ENCODE data around the gene SPOCK3. TPM values are rescaled to one million over a fixed set of nuclear protein-coding genes. Genes with fewer than 3 reads are reported as not detected.

SPOCK3 gene
- total and polyA plus RNA-seq, 4 donors, result 0.08 to 0.42 (median 0.24) TPM

DNA sequence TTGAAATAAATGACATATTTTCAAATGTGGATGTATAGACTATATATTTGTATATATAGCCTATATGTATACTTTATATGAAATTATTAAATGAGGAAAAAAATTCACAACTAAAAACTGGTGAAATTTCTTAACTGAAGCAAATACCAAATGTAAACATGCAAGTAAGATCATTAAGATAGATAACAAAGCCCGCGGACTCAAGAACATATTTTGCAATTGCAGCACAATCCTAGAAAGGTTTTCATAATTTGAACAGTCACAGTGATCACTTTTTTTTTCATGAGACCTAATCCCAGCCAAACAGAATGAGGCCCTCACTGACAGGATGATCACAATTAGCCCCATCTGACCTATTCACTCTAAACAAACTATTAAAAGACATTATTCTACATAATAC lies 123.2 kb downstream of the SPOCK3 start:
- 61% methylated on average over 2 of the region's 2 CpGs for WGBS
- H3K9me3 ChIP-seq (ENCODE audit: control insufficient read depth in 4 of 4, low read length in 3 of 4), result no peaks in the 10 kb centered on the region
- no peak overlapping the region for H3K4me3 ChIP-seq (ENCODE audit: low read depth in 1 of 3, low read length in 3 of 3)

DNA sequence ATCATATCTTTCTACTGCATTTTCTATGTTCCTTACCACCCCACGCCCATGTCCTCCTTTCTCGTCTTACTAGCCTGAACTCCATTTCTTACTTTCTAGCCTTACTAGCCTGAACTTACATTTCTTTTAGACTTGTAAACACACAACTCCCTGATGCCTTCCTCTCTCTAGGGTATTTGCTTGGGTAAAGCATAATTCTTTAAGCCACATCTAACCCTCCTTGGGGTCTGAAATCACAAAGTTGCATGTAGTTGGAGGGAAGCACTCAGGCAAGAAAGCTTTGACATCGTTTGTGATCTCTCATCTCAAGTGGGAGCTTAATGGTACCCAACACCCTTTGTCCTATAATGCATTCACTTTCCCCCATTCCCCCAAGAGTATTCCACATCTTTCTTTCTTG lies 124.4 kb downstream of the SPOCK3 start:
- H3K4me1 ChIP-seq (ENCODE audit: control insufficient read depth in 4 of 4, insufficient read depth in 4 of 4, low read length in 3 of 4), result no peaks in the 10 kb centered on the region
- H3K27ac ChIP-seq (ENCODE audit: low read depth in 1 of 2, low read length in 2 of 2), result no peak overlapping the region
- no peaks in the 10 kb centered on the region for H3K36me3 ChIP-seq (ENCODE audit: control insufficient read depth in 4 of 4, insufficient read depth in 3 of 4, low read depth in 1 of 4, low read length in 3 of 4)
- no peak overlapping the region for H3K9ac ChIP-seq (ENCODE audit: low read depth in 1 of 2, low read length in 2 of 2)
- H3K4me3 ChIP-seq (ENCODE audit: low read depth in 1 of 3, low read length in 3 of 3), result no peak overlapping the region
- no peak for DNase-seq (ENCODE audit: low spot score)
- 90% methylated on average over 3 of the region's 3 CpGs for WGBS
- no peaks in the 10 kb centered on the region for H3K9me3 ChIP-seq (ENCODE audit: control insufficient read depth in 4 of 4, low read length in 3 of 4)
- no peaks in the 10 kb centered on the region for H3K27me3 ChIP-seq (ENCODE audit: control insufficient read depth in 4 of 4, insufficient read depth in 4 of 4, low read length in 3 of 4)
- TF ChIP-seq NR2F2 (IDR thresholded peaks at IDR 0.05) (no peak), RAD21 (IDR thresholded peaks at IDR 0.05) (no peak), GABPA (IDR thresholded peaks at IDR 0.05 in 1 of 2, conservative IDR thresholded peaks at IDR 0.05 in 1 of 2) (no peak), HNF4G (IDR thresholded peaks at IDR 0.05) (no peak), SP1 (IDR thresholded peaks at IDR 0.05) (no peak), FOXA2 (IDR thresholded peaks at IDR 0.05) (no peak), RXRA (IDR thresholded peaks at IDR 0.05) (no peak), HNF4A (conservative IDR thresholded peaks at IDR 0.05) (no peak), FOXA1 (IDR thresholded peaks at IDR 0.05) (no peak), TAF1 (conservative IDR thresholded peaks at IDR 0.05) (no peak), YY1 (IDR thresholded peaks at IDR 0.05) (no peak), EGR1 (IDR thresholded peaks at IDR 0.05; ENCODE audit: low read depth in 2 of 2) (no peak)
- TF ChIP-seq, protein P1, sequence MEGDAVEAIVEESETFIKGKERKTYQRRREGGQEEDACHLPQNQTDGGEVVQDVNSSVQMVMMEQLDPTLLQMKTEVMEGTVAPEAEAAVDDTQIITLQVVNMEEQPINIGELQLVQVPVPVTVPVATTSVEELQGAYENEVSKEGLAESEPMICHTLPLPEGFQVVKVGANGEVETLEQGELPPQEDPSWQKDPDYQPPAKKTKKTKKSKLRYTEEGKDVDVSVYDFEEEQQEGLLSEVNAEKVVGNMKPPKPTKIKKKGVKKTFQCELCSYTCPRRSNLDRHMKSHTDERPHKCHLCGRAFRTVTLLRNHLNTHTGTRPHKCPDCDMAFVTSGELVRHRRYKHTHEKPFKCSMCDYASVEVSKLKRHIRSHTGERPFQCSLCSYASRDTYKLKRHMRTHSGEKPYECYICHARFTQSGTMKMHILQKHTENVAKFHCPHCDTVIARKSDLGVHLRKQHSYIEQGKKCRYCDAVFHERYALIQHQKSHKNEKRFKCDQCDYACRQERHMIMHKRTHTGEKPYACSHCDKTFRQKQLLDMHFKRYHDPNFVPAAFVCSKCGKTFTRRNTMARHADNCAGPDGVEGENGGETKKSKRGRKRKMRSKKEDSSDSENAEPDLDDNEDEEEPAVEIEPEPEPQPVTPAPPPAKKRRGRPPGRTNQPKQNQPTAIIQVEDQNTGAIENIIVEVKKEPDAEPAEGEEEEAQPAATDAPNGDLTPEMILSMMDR (IDR thresholded peaks at IDR 0.05; ENCODE audit: low read depth, low read length, missing input control), result no peak

More for the DNA sequence above, 123.2 kb downstream of the SPOCK3 start:
- H3K36me3 ChIP-seq (ENCODE audit: control insufficient read depth in 4 of 4, insufficient read depth in 3 of 4, low read depth in 1 of 4, low read length in 3 of 4), result no peaks in the 10 kb centered on the region
- no peak for DNase-seq (ENCODE audit: low spot score)
- no peaks in the 10 kb centered on the region for H3K27me3 ChIP-seq (ENCODE audit: control insufficient read depth in 4 of 4, insufficient read depth in 4 of 4, low read length in 3 of 4)
- H3K27ac ChIP-seq (ENCODE audit: low read depth in 1 of 2, low read length in 2 of 2), result no peak overlapping the region
- TF ChIP-seq GABPA (IDR thresholded peaks at IDR 0.05 in 1 of 2, conservative IDR thresholded peaks at IDR 0.05 in 1 of 2) (no peak), HNF4A (conservative IDR thresholded peaks at IDR 0.05) (no peak), YY1 (IDR thresholded peaks at IDR 0.05) (no peak), NR2F2 (IDR thresholded peaks at IDR 0.05) (no peak), EGR1 (IDR thresholded peaks at IDR 0.05; ENCODE audit: low read depth in 2 of 2) (no peak), HNF4G (IDR thresholded peaks at IDR 0.05) (no peak), RXRA (IDR thresholded peaks at IDR 0.05) (no peak), TAF1 (conservative IDR thresholded peaks at IDR 0.05) (no peak), RAD21 (IDR thresholded peaks at IDR 0.05) (no peak), JUND (IDR thresholded peaks at IDR 0.05) (no peak), FOXA1 (IDR thresholded peaks at IDR 0.05) (no peak), SP1 (IDR thresholded peaks at IDR 0.05) (no peak), FOXA2 (IDR thresholded peaks at IDR 0.05) (no peak)
- TF ChIP-seq, protein P2, sequence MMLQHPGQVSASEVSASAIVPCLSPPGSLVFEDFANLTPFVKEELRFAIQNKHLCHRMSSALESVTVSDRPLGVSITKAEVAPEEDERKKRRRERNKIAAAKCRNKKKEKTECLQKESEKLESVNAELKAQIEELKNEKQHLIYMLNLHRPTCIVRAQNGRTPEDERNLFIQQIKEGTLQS (IDR thresholded peaks at IDR 0.05), result no peak
- TF ChIP-seq, protein P3, sequence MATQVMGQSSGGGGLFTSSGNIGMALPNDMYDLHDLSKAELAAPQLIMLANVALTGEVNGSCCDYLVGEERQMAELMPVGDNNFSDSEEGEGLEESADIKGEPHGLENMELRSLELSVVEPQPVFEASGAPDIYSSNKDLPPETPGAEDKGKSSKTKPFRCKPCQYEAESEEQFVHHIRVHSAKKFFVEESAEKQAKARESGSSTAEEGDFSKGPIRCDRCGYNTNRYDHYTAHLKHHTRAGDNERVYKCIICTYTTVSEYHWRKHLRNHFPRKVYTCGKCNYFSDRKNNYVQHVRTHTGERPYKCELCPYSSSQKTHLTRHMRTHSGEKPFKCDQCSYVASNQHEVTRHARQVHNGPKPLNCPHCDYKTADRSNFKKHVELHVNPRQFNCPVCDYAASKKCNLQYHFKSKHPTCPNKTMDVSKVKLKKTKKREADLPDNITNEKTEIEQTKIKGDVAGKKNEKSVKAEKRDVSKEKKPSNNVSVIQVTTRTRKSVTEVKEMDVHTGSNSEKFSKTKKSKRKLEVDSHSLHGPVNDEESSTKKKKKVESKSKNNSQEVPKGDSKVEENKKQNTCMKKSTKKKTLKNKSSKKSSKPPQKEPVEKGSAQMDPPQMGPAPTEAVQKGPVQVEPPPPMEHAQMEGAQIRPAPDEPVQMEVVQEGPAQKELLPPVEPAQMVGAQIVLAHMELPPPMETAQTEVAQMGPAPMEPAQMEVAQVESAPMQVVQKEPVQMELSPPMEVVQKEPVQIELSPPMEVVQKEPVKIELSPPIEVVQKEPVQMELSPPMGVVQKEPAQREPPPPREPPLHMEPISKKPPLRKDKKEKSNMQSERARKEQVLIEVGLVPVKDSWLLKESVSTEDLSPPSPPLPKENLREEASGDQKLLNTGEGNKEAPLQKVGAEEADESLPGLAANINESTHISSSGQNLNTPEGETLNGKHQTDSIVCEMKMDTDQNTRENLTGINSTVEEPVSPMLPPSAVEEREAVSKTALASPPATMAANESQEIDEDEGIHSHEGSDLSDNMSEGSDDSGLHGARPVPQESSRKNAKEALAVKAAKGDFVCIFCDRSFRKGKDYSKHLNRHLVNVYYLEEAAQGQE (IDR thresholded peaks at IDR 0.05), result no peak
- TF ChIP-seq, protein P1 (IDR thresholded peaks at IDR 0.05; ENCODE audit: low read depth, low read length, missing input control), result no peak
- TF ChIP-seq, protein P4, sequence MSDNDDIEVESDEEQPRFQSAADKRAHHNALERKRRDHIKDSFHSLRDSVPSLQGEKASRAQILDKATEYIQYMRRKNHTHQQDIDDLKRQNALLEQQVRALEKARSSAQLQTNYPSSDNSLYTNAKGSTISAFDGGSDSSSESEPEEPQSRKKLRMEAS (IDR thresholded peaks at IDR 0.05), result no peak
- TF ChIP-seq, protein P5, sequence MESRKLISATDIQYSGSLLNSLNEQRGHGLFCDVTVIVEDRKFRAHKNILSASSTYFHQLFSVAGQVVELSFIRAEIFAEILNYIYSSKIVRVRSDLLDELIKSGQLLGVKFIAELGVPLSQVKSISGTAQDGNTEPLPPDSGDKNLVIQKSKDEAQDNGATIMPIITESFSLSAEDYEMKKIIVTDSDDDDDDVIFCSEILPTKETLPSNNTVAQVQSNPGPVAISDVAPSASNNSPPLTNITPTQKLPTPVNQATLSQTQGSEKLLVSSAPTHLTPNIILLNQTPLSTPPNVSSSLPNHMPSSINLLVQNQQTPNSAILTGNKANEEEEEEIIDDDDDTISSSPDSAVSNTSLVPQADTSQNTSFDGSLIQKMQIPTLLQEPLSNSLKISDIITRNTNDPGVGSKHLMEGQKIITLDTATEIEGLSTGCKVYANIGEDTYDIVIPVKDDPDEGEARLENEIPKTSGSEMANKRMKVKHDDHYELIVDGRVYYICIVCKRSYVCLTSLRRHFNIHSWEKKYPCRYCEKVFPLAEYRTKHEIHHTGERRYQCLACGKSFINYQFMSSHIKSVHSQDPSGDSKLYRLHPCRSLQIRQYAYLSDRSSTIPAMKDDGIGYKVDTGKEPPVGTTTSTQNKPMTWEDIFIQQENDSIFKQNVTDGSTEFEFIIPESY (IDR thresholded peaks at IDR 0.05), result no peak
- H3K9ac ChIP-seq (ENCODE audit: low read depth in 1 of 2, low read length in 2 of 2), result no peak overlapping the region
- no peaks in the 10 kb centered on the region for H3K4me1 ChIP-seq (ENCODE audit: control insufficient read depth in 4 of 4, insufficient read depth in 4 of 4, low read length in 3 of 4)

All from liver (tissue), 9 donors.